NCI-H2029 treated with DMSO at 0.1 percent for 48 hours (cell line): ENCODE measurements around the gene ASIC4.
A peak's percentile ranks its signal among the peaks of the same experiment; 100 is the strongest.

Source experiments
- DNase-seq: peaks from one replicate; lab custom pipeline; 2025; lab: John Stamatoyannopoulos, UW

The ASIC4 gene

DNA sequence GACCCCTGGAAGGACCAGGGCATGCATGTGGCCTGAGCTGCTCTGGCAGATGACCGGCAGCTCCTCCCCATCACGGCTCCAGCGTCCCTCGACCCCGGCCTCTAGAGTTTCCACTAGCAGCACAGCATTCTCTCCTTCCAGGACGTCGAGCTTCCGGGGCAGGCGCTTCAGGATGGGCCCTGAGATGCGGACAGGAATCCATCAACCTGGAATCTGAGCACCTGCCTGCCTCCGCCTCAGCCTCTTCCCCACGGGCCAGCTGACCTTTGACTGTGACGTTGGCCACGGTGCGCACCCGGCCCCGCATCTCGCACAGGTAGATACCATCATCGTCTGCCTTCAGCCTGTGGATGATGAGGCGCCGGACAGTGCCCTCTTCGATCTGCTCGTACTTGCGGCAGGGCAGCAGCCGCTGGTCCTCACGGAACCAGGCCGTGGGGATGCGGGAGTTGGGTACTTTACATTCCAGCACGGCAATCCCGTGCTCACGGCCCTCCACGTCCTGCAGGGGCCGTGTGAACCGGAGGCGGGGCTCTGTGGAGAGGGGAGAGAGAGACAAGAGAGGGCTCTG lies 53.6 kb downstream of the ASIC4 start:
- no peak for DNase-seq

DNA sequence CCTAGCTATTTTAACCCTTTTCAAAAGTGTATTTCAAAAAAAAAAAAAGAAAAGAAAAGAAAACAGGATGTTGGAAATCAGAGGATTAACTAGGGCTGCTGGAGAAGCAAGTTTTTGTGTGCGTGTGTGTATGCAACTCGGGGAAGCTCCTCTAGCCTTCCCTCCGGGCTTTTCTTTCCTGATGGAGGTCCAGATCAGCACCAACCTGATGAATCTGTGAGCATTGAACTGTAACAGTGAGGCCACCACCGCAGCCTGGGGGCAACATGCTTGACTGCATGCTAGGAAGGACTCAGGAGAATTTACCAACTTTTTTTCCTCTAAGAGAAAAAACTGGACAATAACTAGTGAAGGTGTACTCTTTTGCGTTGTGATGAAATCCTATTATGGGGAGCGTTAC lies 54.8 kb downstream of the ASIC4 start:
- no peak for DNase-seq

DNA sequence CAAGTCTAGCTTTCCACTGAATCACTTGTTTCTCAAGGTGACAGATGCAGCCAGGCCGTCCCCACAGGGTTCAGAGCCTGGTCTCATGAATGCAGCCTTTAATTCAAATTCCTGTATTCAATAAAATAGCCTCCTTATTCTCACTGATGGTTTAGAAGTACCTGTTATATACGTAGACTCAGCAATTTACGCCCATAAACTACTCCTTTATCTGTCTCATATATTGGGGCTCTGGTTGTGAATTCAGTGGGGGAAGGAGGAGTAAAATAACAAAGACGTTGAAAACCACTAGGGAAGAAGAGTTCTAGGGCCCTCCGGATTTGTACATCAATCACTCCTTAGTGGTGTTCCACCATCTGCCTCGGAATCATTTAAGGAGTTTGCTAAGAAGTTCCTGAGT lies 55.4 kb downstream of the ASIC4 start:
- no peak for DNase-seq

DNA sequence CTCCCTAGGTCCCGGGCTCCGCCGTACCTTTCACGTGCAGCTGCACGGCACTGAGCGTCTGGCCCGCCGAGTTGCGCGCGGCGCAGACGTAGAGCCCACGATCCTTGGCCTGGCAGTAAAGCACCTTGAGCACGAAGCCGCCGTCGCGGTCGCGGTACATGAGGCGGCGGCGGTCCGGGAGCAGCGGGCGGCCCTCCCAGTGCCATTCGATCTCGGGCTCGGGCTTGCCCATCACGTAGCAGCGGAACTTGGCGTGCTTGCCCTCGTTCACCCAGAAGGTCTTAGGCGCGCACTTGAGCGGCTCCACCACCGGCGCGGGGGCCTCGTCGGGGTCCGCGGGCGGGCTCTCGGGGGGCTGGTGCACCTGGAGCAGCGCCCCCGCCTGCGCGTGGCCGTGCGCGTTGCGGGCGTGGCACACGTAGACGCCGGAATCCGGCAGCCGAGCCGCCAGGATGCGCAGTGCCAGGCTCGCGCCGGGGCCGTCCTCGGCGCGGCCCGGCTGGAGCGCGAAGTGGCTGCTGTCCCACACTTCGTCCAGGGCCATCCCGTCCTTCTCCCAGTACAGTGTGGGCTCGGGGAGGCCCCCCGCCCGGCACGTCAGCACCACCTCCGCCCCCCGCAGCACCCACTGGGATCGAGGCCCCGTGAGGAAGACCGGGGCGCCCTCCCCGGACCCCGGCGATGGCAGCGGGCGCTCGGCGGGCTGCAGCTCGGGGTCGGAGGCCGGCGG lies 56.1 kb downstream of the ASIC4 start:
- DNase-seq = no peak

DNA sequence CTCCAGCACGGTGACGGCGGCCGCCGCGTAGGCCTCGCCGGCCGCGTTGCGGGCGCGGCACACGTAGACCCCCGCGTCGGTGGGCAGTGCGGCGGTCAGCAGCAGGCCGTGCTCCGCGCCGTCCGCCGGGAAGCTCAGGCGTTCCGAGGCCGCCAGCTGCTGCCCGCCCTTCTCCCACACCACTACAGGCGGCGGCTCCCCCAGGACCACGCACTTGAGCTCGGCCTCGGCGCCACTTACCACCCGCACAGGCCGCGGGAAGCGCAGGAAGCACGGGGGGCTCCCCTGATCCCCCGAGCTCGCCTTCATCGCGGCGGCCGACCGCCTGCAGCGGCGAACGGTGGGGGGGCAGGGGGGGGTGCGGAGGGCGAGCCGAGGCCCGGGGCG lies 56.6 kb downstream of the ASIC4 start:
- no peak for DNase-seq

DNA sequence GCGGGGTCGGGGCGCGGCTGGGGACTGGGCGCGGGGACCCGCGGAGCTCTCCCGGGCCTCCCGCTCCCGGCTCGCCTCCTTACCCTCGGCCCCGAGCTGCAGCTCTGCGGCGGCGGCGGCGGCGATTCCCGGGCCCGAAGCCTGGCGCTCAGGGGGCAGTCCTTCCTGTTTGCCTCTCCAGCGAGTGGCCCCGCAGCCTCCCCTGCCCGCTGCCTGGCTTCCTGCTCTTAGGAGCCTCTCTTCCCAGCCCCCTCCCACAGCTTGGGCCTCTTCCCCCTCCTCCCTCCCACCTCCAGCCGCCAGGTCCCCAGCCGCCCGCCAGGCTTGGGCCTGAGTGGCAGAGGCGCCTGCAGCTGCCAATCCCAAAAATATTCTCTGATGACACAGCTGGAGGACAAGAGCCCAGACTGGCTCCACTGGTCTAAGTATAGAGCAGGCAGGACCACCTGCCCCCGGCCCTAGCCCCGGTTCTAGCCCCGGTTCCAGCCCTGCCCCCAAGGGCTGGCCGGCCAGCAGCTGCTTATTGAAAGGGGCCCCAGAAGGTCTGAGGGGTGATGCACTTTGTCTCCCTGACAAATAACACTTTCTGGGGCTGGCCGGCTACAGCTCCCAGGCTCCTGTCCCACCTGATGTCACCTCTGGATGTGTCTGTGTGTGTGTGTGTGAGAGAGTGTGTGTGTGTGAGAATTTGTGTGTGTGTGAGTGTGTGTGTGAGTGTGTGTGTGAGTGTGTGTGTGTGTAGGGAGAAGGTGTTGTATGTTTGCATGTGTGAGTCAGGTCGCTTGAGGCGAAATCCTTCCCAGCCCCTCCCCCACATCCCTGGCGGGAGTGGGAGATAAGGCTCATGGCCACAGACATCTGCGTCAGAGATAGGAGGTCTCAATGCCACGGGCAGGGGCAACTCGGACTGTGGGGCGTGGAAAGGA lies 57.3 kb downstream of the ASIC4 start, which contains the start of gene OBSL1:
Gene OBSL1 (minus strand): TSS at position 229 of the 926 bp plus-strand sequence. CDS start 307 bp downstream, outside the sequence.
- peak; percentile 15 for DNase-seq

DNA sequence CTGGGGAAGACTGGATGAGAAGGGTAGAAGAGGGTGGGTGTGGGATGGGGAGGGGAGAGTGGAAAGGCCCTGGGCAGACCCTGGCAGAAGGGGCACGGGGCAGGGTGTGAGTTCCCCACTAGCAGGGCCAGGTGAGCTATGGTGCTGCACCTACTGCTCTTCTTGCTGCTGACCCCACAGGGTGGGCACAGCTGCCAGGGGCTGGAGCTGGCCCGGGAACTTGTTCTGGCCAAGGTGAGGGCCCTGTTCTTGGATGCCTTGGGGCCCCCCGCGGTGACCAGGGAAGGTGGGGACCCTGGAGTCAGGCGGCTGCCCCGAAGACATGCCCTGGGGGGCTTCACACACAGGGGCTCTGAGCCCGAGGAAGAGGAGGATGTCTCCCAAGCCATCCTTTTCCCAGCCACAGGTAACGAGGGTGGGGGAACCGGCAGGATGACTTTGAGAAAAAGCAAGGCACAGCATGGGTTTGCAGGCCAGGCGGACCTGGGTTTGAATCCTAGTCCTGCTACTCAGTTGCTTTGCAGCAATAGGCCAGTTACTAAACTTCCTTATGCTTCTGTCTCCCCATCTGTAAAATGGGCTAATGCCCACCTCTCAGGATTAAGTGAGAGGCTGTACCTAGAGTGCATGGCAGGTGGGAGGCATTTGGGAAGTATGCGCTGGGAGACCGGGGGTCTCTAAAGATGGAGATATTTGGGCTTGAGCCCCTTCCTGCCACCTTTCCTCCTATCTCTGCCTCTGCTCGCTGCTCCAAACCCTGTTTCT lies 58.1 kb downstream of the ASIC4 start, which contains the start of gene INHA:
Gene INHA (plus strand): TSS at position 74 of the 765 bp plus-strand sequence. CDS start 65 bp downstream, at position 139.
- no peak for DNase-seq

DNA sequence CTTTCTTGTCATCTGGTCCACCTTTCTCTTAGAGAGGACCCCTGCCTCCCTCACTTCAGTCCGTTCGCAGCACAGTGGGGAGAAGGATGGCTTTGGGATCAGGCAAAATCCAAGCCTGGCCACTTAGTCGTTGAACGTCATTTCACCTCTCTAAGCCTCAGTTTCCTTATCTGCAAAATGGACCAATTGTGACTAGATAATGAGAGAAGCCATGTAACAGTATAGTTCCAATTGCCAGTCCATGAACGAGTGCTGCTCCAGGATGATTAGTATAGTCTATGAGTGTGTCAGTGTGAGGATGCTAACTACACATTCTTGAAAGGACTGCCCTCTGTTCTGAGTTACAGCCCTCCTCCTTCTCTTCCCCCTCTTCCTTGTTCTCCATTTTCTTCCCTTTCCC lies 58.9 kb downstream of the ASIC4 start:
- peak; percentile 89 for DNase-seq

DNA sequence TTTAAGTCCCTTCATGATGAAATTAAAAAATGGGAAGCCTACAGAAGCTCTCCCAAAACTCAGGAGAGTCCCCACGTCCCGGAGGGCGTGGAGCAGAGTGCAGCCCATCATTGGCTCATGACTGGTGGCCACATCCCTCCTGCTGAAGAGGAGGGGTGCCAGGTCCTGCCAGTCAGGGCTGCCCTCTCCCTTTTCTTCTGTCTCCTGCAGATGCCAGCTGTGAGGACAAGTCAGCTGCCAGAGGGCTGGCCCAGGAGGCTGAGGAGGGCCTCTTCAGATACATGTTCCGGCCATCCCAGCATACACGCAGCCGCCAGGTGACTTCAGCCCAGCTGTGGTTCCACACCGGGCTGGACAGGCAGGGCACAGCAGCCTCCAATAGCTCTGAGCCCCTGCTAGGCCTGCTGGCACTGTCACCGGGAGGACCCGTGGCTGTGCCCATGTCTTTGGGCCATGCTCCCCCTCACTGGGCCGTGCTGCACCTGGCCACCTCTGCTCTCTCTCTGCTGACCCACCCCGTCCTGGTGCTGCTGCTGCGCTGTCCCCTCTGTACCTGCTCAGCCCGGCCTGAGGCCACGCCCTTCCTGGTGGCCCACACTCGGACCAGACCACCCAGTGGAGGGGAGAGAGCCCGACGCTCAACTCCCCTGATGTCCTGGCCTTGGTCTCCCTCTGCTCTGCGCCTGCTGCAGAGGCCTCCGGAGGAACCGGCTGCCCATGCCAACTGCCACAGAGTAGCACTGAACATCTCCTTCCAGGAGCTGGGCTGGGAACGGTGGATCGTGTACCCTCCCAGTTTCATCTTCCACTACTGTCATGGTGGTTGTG lies 60.4 kb downstream of the ASIC4 start:
- no peak for DNase-seq

DNA sequence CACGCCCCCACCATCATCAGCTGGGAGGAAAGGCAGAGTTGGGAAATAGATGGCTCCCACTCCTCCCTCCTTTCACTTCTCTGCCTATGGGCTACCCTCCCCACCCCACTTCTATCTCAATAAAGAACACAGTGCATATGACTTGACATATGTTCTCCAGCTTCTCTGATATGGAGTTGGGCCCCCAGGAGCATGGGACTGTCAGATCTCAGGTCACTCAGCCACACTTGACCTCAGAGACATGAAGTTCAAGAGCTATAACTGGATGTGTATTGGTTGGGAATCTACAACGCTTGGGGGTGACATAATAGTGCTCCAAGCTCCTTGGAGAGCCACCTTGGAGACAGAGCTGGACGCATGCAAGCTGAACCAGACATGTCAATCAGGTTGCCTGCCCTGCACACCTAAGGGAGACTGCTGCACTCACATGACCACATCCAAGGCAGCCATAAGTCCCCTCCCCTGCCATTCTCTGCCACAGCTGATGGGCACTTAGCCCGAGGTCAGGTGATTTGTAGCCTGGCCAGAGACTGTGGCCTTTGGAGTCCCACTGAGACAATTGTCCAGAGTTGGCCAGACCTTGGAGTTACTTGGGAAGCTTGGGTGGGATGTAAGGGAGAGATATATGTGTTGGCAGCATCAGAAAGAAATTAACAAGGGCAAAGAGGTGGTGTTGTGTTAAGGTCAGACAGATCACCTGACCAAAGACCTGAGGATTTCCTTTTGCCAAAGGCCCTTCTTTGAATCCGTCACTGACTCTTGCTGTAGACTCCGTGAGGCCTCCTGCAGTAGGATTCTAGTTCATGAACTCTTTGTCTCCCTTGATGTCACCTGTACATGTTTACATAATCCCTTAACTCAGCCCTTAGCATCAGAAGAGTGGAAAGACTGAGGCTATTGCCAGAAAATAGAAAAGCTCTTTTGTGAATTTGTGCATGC lies 61.6 kb downstream of the ASIC4 start:
- DNase-seq = no peak

DNA sequence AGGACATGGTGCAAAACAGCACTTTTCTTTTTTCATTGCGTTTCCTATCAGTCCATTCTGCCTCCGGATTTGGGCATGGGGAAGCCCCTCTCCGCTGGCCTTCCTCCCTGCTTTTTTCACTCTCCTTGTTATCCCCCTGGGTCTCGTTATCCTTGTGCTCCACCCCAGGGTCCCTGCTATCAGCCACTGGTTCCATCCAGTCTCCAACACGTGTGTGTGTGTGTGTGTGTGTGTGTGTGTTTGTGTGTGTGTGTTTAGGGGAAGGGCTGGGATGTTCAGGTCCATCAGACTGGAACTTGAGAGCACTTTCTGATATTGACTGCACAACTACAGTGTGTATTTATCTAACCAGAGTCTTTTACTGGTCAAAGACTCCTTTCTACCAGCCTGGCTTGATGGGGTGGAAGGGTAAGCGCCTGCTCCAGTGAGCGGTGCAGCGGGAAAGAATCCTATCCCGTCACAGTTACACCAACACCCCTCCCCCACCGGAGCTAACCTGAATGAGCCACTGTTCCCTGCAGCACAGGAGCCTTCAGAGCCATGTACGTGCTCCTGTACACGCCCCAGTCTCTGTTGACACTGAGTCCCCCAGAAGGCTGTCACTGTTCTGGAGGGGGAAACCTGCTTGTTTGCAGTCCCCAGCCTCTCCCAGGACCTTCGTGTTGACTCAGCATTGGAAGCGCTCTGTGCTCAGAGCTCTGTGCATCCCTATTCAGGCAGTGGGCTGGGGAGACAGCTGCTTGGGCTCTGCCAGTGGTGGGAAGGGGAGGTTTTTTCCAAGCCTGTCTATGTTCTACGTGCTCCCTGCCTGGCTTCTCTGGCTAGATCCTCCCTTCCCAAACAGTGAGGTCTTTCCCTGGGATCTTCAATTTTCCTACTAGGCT lies 62.5 kb downstream of the ASIC4 start:
- no peak for DNase-seq

DNA sequence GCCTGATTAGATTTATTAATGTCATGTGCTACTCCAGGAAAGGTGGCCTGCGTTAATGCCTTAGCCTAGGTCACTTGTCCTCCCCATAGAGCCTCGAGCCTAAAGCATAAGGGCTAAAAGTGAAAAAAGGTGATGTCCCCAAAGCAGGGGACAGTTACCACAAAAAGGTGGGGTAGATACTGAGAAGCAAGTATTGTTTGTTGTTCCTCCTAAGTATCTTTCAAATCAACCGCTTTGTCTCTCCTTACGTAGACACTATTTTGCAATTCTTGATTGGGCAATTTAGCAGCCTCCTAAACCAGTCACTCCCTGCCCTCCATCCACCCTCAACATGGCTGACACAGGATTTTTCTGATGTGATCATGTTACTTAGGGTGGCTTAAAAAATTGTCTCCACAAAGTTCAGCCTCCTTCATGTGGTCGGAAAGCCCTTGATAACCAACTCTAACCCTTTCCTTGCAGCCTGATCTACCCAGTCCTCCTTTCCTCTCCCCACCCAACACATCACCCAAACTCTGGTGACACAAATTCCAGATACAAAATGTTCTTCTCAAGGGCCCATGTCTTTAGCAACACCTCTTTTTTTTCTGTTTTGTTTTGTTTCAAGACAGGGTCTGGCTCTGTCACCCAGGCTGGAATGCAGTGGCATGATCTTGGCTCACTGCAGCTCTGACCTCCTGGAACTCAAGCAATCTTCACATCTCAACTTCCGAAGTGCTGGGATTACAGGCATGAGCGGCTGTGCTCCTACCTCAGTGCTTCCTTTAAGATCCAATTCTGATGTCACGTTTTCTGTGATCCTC lies 64.7 kb downstream of the ASIC4 start:
- no peak for DNase-seq

DNA sequence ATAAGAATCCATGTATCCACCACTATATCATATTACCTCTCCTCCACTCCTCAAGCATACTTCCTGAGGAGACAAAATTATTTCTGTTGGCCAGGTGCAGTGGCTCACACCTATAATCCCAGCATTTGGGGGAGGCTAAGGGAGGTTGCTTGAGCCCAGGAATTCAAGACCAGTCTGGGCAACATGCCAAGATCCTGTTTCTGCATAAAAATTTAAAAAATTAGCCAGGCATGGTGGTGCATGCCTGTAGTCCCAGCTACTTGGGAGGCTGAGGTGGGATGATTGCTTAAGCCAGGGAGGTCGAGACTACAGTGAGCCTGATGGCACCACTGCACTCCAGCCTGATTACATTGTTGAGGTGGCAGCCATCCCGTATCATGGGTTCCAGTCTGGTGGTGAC lies 67.1 kb downstream of the ASIC4 start:
- no peak for DNase-seq
